K562 (cell line): ENCODE measurements around the gene NRN1L. TPM values are rescaled to one million over a fixed set of nuclear protein-coding genes. Genes with fewer than 3 reads are reported as not detected.

ENCODE experiments used
- RFX5 ChIP-seq: IDR thresholded peaks from 2 replicates; pipeline ENCODE4 v1.6.1; 2011; ENCODE audit warnings: low read depth, mild to moderate bottlenecking, improper control_type of control experiment, low read length
- RNF2 ChIP-seq: sonication (generic); IDR thresholded peaks from 2 replicates; pipeline ENCODE4 v1.6.1; 2016
- TCF3 ChIP-seq: sonication (generic); formaldehyde crosslinking; IDR thresholded peaks from 2 replicates; pipeline ENCODE4 v1.4.0; 2020; ENCODE audit warnings: mild to moderate bottlenecking, missing genetic modification reagents
- ZBED1 ChIP-seq: IDR thresholded peaks from 2 replicates; pipeline ENCODE4 v1.6.1; 2014
- ZBTB8A ChIP-seq: fragments of 450-650 bp; IDR thresholded peaks from 2 replicates; pipeline ENCODE4 v1.6.1; 2018; ENCODE audit warnings: mild to moderate bottlenecking, moderate library complexity; ENCODE audit not compliant: partially characterized antibody
- polyA plus RNA-seq, 8 experiments: library from polyadenylated mRNA; depleted of rRNA in 4 of 8; stranded (reverse) in 5 of 8; unstranded in 3 of 8; fragments of >200 nt; fragmentation: Nextera tagmentation in 2 of 8; fragmentation: Illumina TruSeq in 1 of 8; extraction: Ambion mirVana in 2 of 8; extraction: Trizol in 1 of 8; gene quantifications; 2 replicates each; pipeline versions ENCODE4 v1.2.1 to v1.2.3, GENCODE V29; 2011 to 2014; ENCODE audit warnings: inconsistent platforms in 1 of 8, missing spikeins in 1 of 8
- total RNA-seq, 7 experiments: library from RNA; depleted of rRNA in 6 of 7; stranded (reverse); fragments of >200 nt in 6 of 7; fragmentation: Illumina TruSeq in 2 of 7; extraction: Trizol in 2 of 7; gene quantifications; 2 replicates each; pipeline versions ENCODE4 v1.2.1 to v1.2.3, GENCODE V29; 2011 to 2021; ENCODE audit warnings: low replicate concordance in 1 of 7
- TF ChIP-seq, protein P1 (sequence below): sonication (generic); formaldehyde crosslinking; IDR thresholded peaks from 2 replicates; pipeline ENCODE4 v1.8.0; 2023; ENCODE audit warnings: mild to moderate bottlenecking, missing genetic modification reagents
- TF ChIP-seq, protein P2 (sequence below), 2 experiments: fragments of 450-650 bp; formaldehyde crosslinking in 1 of 2; IDR thresholded peaks; 2 replicates each; pipeline versions ENCODE4 v1.4.0 to v1.6.1; 2014 to 2020; ENCODE audit warnings: mild to moderate bottlenecking in 2 of 2, borderline replicate concordance in 1 of 2, low read depth in 1 of 2
- TF ChIP-seq, protein P3 (sequence below): sonication (generic); formaldehyde crosslinking; IDR thresholded peaks from 2 replicates; pipeline ENCODE4 v1.9.0; 2022; ENCODE audit warnings: mild to moderate bottlenecking, missing genetic modification reagents
- TF ChIP-seq, protein P4 (sequence below): sonication (generic); formaldehyde crosslinking; IDR thresholded peaks from 2 replicates; pipeline ENCODE4 v1.9.0; 2022; ENCODE audit warnings: mild to moderate bottlenecking, missing genetic modification reagents
- TF ChIP-seq, protein P5 (sequence below), 2 experiments: fragments of 450-650 bp; conservative IDR thresholded peaks; 2 replicates each; pipeline ENCODE4 v1.6.1; 2017; ENCODE audit warnings: mild to moderate bottlenecking in 2 of 2, moderate library complexity in 2 of 2

The NRN1L gene
- total and polyA plus RNA-seq, 9 of the 15 experiments (the other 6 are each of a cell fraction or from before 2014, with no cell fraction given), result 0.22 to 0.86 (median 0.61) TPM; not detected in 5

DNA sequence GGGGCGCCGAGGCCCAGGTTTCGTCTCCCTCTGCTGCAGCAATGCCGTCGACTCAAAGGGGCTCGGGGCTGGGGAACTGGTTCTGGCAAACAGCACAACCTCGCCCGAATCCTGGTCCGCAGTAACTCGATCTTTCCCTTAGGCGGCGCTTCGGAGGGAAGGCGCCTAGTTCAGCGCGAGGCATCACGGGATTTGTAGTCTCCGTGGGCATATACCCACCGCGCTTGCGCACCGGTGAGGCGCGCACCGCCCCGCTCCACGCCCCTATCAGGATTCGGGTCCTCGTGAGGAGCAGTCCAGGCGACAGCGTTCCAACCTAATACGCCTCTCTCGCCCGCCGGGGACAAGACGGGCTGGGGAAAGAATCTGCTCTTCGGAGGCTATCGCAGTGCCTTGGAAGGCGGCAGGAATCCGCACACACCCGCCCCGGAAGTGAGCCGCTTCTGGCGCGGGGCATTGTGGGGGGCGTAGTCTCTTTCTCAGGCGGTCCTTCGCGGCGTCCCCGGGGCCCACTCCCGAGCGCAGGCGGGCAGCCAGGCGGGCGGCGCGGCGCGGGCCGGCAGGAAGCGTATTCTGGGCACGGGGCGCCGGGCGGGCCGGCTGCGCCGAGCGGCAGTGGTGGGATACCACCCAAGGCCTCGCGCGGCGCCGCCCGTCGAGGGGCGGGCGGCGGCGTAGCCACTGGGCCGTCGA, 42.7 kb upstream of the NRN1L start, which contains the start of gene THAP11 (continued):
- TF ChIP-seq, protein P1, sequence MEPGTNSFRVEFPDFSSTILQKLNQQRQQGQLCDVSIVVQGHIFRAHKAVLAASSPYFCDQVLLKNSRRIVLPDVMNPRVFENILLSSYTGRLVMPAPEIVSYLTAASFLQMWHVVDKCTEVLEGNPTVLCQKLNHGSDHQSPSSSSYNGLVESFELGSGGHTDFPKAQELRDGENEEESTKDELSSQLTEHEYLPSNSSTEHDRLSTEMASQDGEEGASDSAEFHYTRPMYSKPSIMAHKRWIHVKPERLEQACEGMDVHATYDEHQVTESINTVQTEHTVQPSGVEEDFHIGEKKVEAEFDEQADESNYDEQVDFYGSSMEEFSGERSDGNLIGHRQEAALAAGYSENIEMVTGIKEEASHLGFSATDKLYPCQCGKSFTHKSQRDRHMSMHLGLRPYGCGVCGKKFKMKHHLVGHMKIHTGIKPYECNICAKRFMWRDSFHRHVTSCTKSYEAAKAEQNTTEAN (CRISPR knock-in tag), result peak; percentile 65; the same call in 1 of the 2 replicates
- TF ChIP-seq ZBTB8A, result no peak
- TF ChIP-seq TCF3 (CRISPR knock-in tag), result 0 out of 2 replicates have a peak, but pooled peaks have one; percentile 29
- TF ChIP-seq, protein P2, sequence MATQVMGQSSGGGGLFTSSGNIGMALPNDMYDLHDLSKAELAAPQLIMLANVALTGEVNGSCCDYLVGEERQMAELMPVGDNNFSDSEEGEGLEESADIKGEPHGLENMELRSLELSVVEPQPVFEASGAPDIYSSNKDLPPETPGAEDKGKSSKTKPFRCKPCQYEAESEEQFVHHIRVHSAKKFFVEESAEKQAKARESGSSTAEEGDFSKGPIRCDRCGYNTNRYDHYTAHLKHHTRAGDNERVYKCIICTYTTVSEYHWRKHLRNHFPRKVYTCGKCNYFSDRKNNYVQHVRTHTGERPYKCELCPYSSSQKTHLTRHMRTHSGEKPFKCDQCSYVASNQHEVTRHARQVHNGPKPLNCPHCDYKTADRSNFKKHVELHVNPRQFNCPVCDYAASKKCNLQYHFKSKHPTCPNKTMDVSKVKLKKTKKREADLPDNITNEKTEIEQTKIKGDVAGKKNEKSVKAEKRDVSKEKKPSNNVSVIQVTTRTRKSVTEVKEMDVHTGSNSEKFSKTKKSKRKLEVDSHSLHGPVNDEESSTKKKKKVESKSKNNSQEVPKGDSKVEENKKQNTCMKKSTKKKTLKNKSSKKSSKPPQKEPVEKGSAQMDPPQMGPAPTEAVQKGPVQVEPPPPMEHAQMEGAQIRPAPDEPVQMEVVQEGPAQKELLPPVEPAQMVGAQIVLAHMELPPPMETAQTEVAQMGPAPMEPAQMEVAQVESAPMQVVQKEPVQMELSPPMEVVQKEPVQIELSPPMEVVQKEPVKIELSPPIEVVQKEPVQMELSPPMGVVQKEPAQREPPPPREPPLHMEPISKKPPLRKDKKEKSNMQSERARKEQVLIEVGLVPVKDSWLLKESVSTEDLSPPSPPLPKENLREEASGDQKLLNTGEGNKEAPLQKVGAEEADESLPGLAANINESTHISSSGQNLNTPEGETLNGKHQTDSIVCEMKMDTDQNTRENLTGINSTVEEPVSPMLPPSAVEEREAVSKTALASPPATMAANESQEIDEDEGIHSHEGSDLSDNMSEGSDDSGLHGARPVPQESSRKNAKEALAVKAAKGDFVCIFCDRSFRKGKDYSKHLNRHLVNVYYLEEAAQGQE (IDR thresholded peaks at IDR 0.05; ENCODE audit: borderline replicate concordance), result peak; percentile 6; the same call in 1 of the 2 replicates
- TF ChIP-seq, protein P2 (CRISPR knock-in tag; IDR thresholded peaks at IDR 0.05; ENCODE audit: low read depth), result no peak
- no peak for TF ChIP-seq ZBED1
- TF ChIP-seq, protein P3, sequence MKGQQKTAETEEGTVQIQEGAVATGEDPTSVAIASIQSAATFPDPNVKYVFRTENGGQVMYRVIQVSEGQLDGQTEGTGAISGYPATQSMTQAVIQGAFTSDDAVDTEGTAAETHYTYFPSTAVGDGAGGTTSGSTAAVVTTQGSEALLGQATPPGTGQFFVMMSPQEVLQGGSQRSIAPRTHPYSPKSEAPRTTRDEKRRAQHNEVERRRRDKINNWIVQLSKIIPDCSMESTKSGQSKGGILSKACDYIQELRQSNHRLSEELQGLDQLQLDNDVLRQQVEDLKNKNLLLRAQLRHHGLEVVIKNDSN (CRISPR knock-in tag), result peak; percentile 71
- TF ChIP-seq RNF2, result peak; percentile 70
- TF ChIP-seq RFX5, result no peak
- TF ChIP-seq, protein P4, sequence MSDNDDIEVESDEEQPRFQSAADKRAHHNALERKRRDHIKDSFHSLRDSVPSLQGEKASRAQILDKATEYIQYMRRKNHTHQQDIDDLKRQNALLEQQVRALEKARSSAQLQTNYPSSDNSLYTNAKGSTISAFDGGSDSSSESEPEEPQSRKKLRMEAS (CRISPR knock-in tag), result no peak; the same call in 1 of the 2 replicates
- TF ChIP-seq, protein P5, sequence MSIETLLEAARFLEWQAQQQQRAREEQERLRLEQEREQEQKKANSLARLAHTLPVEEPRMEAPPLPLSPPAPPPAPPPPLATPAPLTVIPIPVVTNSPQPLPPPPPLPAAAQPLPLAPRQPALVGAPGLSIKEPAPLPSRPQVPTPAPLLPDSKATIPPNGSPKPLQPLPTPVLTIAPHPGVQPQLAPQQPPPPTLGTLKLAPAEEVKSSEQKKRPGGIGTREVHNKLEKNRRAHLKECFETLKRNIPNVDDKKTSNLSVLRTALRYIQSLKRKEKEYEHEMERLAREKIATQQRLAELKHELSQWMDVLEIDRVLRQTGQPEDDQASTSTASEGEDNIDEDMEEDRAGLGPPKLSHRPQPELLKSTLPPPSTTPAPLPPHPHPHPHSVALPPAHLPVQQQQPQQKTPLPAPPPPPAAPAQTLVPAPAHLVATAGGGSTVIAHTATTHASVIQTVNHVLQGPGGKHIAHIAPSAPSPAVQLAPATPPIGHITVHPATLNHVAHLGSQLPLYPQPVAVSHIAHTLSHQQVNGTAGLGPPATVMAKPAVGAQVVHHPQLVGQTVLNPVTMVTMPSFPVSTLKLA (conservative IDR thresholded peaks at IDR 0.05), result peak in 1 of 2 experiments; percentile 70; a peak in 2 of 4 replicates
